ENCODE results near the gene NFXL1.
"Not testable (repeated sequence)": the region's sequence is repeated elsewhere in the genome, so short reads cannot be mapped to it uniquely, and the experiment has no call there.

The NFXL1 gene

GRCh38 chr4:47926667-47927258, 12.4 kb upstream of the NFXL1 start:
- DNase-seq (ENCODE audit: insufficient read length) (no peak), FAIRE-seq (peak; percentile 94)
- TF ChIP-seq POLR2AphosphoS5 (IDR thresholded peaks at IDR 0.05; ENCODE audit: low read depth, low read length) (no peak), TAF1 (IDR thresholded peaks at IDR 0.05; ENCODE audit: borderline replicate concordance, low read depth, low read length) (no peak), POLR2A (IDR thresholded peaks at IDR 0.05; ENCODE audit: low read depth, low read length) (no peak)

DNA sequence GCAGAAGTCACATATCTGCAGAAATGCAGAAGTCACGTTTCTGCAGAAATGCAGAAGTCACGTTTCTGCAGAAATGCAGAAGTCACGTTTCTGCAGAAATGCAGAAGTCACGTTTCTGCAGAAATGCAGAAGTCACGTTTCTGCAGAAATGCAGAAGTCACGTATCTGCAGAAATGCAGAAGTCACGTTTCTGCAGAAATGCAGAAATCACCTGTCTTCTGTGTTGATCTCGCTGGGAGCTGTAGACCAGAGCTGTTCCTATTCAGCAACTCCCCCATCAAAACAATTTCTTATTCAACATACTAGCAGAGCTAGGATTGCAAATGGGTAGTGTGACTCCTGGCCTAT, 8.9 kb upstream of the NFXL1 start:
- not testable (repeated sequence) for FAIRE-seq

GRCh38 chr4:47922436-47923260, 8.3 kb upstream of the NFXL1 start:
- not testable (repeated sequence) for FAIRE-seq; DNase-seq (ENCODE audit: insufficient read length)

More for the DNA sequence above, 8.9 kb upstream of the NFXL1 start:
- DNase-seq (ENCODE audit: insufficient read length) = not testable (repeated sequence)

DNA sequence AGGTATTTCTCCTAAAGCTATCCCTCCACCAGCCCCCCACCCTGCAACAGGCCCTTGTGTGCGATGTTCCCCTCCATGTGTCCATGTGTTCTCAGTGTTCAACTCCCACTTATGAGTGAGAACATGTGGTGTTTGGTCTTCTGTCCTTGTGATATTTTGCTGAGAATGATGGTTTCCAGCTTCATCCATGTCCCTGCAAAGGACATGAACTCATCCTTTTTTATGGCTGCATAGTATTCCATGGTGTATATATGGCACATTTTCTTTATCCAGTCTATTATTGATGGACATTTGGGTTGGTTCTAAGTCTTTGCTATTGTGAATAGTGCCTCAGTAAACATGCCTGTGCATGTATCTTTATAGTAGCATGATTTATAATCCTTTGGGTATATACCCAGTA, 2.8 kb upstream of the NFXL1 start:
- not testable (repeated sequence) for DNase-seq (ENCODE audit: insufficient read length)

GRCh38 chr4:47915378-47915777, 995 bp upstream of the NFXL1 start:
- FAIRE-seq (no peak), DNase-seq (ENCODE audit: insufficient read length) (no peak)
- TF ChIP-seq POLR2AphosphoS5 (IDR thresholded peaks at IDR 0.05; ENCODE audit: low read depth, low read length) (no peak), POLR2A (IDR thresholded peaks at IDR 0.05; ENCODE audit: low read depth, low read length) (no peak), TAF1 (IDR thresholded peaks at IDR 0.05; ENCODE audit: borderline replicate concordance, low read depth, low read length) (no peak)

More for the DNA sequence above, 2.8 kb upstream of the NFXL1 start:
- FAIRE-seq = not testable (repeated sequence)

GRCh38 chr4:47914926-47915237, 499 bp upstream of the NFXL1 start:
- FAIRE-seq (no peak), DNase-seq (ENCODE audit: insufficient read length) (no peak)
- no peak for TF ChIP-seq TAF1 (IDR thresholded peaks at IDR 0.05; ENCODE audit: borderline replicate concordance, low read depth, low read length)
- no peak for TF ChIP-seq POLR2AphosphoS5 (IDR thresholded peaks at IDR 0.05; ENCODE audit: low read depth, low read length)
- TF ChIP-seq POLR2A (IDR thresholded peaks at IDR 0.05; ENCODE audit: low read depth, low read length) = no peak

GRCh38 chr4:47913861-47914219, 543 bp downstream of the NFXL1 start:
- no peak for FAIRE-seq

DNA sequence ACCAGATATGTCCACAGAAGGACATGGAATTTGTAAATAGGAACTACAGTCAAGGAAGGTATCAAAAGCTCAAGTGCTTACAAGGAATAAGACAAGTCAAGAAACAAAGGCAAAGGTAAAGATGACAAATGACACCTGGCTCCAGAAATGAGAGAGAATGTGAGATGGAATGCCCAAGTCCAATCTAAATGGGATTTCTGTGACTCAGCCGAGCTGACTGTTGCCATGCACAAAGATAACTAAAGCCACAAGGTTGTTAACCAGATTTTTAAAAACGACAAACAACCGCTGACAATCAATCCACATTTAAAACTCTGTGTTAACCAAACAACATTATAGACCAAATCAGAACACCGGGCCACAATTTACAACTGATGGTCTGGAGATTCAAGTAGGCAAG, 1.1 kb downstream of the NFXL1 start:
- TF ChIP-seq POLR2A (IDR thresholded peaks at IDR 0.05; ENCODE audit: low read depth, low read length) (no peak), TAF1 (IDR thresholded peaks at IDR 0.05; ENCODE audit: borderline replicate concordance, low read depth, low read length) (no peak), POLR2AphosphoS5 (IDR thresholded peaks at IDR 0.05; ENCODE audit: low read depth, low read length) (no peak)
- DNase-seq (ENCODE audit: insufficient read length) (no peak), FAIRE-seq (no peak)

More at GRCh38 chr4:47913861-47914219, 543 bp downstream of the NFXL1 start:
- DNase-seq (ENCODE audit: insufficient read length) = peak; percentile 22
- TF ChIP-seq POLR2AphosphoS5 (IDR thresholded peaks at IDR 0.05; ENCODE audit: low read depth, low read length) (no peak), POLR2A (IDR thresholded peaks at IDR 0.05; ENCODE audit: low read depth, low read length) (no peak), TAF1 (IDR thresholded peaks at IDR 0.05; ENCODE audit: borderline replicate concordance, low read depth, low read length) (no peak)

- DNase-seq (ENCODE audit: insufficient read length) = no peak
- FAIRE-seq = no peak
- no peak for TF ChIP-seq POLR2AphosphoS5 (IDR thresholded peaks at IDR 0.05; ENCODE audit: low read depth, low read length)
- TF ChIP-seq POLR2A (IDR thresholded peaks at IDR 0.05; ENCODE audit: low read depth, low read length) = no peak
- TF ChIP-seq TAF1 (IDR thresholded peaks at IDR 0.05; ENCODE audit: borderline replicate concordance, low read depth, low read length) = no peak
Measured at GRCh38 chr4:47907089-47907646, 7.2 kb downstream of the NFXL1 start.

DNA sequence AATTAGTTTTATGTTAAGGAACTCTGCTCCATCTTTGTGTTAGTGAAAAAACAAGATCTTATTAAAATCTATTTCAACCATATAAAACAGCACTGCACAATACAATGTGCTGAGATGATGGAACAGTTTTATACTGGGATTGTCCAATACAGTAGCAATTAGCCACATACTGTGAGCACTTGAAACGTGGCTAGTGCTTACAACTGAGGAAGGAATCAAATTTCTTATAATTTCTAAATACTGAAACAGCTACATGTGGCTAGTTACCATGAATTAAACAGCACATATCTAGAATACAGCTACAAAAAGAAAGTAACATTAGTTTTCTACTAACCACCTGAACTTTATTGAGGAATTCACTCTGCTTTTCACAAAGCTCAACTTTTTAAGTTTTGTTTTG, 14.7 kb downstream of the NFXL1 start:
- no peak for TF ChIP-seq TAF1 (IDR thresholded peaks at IDR 0.05; ENCODE audit: borderline replicate concordance, low read depth, low read length)
- TF ChIP-seq POLR2AphosphoS5 (IDR thresholded peaks at IDR 0.05; ENCODE audit: low read depth, low read length) = no peak
- TF ChIP-seq POLR2A (IDR thresholded peaks at IDR 0.05; ENCODE audit: low read depth, low read length) = no peak
- no peak for DNase-seq (ENCODE audit: insufficient read length)
- no peak for FAIRE-seq

GRCh38 chr4:47891928-47892327, 22.5 kb downstream of the NFXL1 start:
- no peak for DNase-seq (ENCODE audit: insufficient read length)
- TF ChIP-seq TAF1 (IDR thresholded peaks at IDR 0.05; ENCODE audit: borderline replicate concordance, low read depth, low read length) (no peak), POLR2AphosphoS5 (IDR thresholded peaks at IDR 0.05; ENCODE audit: low read depth, low read length) (no peak), POLR2A (IDR thresholded peaks at IDR 0.05; ENCODE audit: low read depth, low read length) (no peak)
- no peak for FAIRE-seq

DNA sequence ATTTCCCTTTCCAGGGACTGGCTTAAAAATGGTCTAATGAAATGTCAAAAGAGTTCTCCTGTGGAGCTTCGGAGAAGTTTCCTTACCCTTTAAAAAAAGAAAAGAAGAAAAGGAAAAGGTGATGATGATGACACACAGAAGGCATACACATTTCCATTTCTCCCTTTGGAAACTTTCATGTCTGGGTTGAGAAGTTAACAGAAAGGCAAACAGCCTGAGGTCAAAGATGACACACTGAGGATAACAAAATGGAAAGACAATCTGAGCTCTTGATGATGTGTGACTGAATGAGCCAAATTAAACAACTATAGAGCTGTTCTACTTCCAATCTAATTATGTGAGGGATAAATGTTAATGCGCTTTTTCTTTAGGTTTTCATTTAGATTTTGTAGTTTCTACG, 32.2 kb downstream of the NFXL1 start:
- TF ChIP-seq POLR2AphosphoS5 (IDR thresholded peaks at IDR 0.05; ENCODE audit: low read depth, low read length) (no peak), POLR2A (IDR thresholded peaks at IDR 0.05; ENCODE audit: low read depth, low read length) (no peak), TAF1 (IDR thresholded peaks at IDR 0.05; ENCODE audit: borderline replicate concordance, low read depth, low read length) (no peak)
- FAIRE-seq (no peak), DNase-seq (ENCODE audit: insufficient read length) (no peak)
